K562 (cell line): Measurements from ENCODE around the gene AMDHD2. TPM values are rescaled to one million over a fixed set of nuclear protein-coding genes. Genes with fewer than 3 reads are reported as not detected.
A peak's percentile ranks its signal among the peaks of the same experiment; 100 is the strongest.

Experiments
- ARID1B ChIP-seq: fragments of 450-650 bp; IDR thresholded peaks from 2 replicates; pipeline ENCODE4 v1.6.1; 2016; ENCODE audit warnings: antibody characterized with exemption, mild to moderate bottlenecking, inconsistent platforms
- ATF7 ChIP-seq: fragments of 450-650 bp; IDR thresholded peaks from 2 replicates; pipeline ENCODE4 v1.7.1; 2014; ENCODE audit warnings: mild to moderate bottlenecking, moderate library complexity
- CBFA2T3 ChIP-seq: fragments of 450-650 bp; IDR thresholded peaks from 2 replicates; pipeline ENCODE4 v1.6.1; 2017
- EP300 ChIP-seq: IDR thresholded peaks from 2 replicates; pipeline ENCODE4 v1.6.1; 2012; ENCODE audit warnings: low read length, improper control_type of control experiment
- HDAC2 ChIP-seq: fragments of 450-650 bp; IDR thresholded peaks from 2 replicates; pipeline ENCODE4 v1.6.1; 2016; ENCODE audit warnings: mild to moderate bottlenecking
- JUND ChIP-seq, 2 experiments: IDR thresholded peaks; 2 replicates in 1 of 2; 3 replicates in 1 of 2; pipeline ENCODE4 v1.6.1; 2011; ENCODE audit warnings: borderline replicate concordance in 2 of 2, low read depth in 2 of 2, low read length in 2 of 2, improper control_type of control experiment in 1 of 2, missing biosample characterization in 1 of 2, missing genetic modification characterization in 1 of 2, missing genetic modification reagents in 1 of 2
- MAZ ChIP-seq, 2 experiments: fragments of 450-650 bp in 1 of 2; sonication (generic) in 1 of 2; formaldehyde crosslinking; IDR thresholded peaks in 1 of 2; conservative IDR thresholded peaks in 1 of 2; 2 replicates each; pipeline versions ENCODE4 v1.4.0 to v1.5.0; 2020; ENCODE audit warnings: mild to moderate bottlenecking in 1 of 2, missing genetic modification reagents in 1 of 2
- MTA3 ChIP-seq: fragments of 450-650 bp; formaldehyde crosslinking; IDR thresholded peaks from 2 replicates; pipeline ENCODE4 v1.6.1; 2017; ENCODE audit warnings: mild to moderate bottlenecking, borderline replicate concordance
- NUFIP1 ChIP-seq: fragments of 450-650 bp; IDR thresholded peaks from 2 replicates; pipeline ENCODE4 v1.6.1; 2018; ENCODE audit not compliant: partially characterized antibody
- TRIM24 ChIP-seq, 2 experiments: fragments of 450-650 bp; IDR thresholded peaks; 2 replicates each; pipeline ENCODE4 v1.6.1; 2016
- ZBTB7A ChIP-seq: IDR thresholded peaks from 2 replicates; pipeline ENCODE4 v1.6.1; 2011; ENCODE audit warnings: low read depth, mild to moderate bottlenecking, low read length, moderate library complexity, borderline replicate concordance; ENCODE audit not compliant: control insufficient read depth
- ZNF589 ChIP-seq: fragments of 200-800 bp; sonication (Bioruptor generic); IDR thresholded peaks from 2 replicates; pipeline ENCODE4 v1.6.1; 2016; ENCODE audit warnings: low read depth, missing genetic modification characterization, missing compliant biosample characterization
- polyA plus RNA-seq, 8 experiments: library from polyadenylated mRNA; depleted of rRNA in 4 of 8; stranded (reverse) in 5 of 8; unstranded in 3 of 8; fragments of >200 nt; fragmentation: Nextera tagmentation in 2 of 8; fragmentation: Illumina TruSeq in 1 of 8; extraction: Ambion mirVana in 2 of 8; extraction: Trizol in 1 of 8; gene quantifications; 2 replicates each; pipeline versions ENCODE4 v1.2.1 to v1.2.3, GENCODE V29; 2011 to 2014; ENCODE audit warnings: inconsistent platforms in 1 of 8, missing spikeins in 1 of 8
- total RNA-seq, 7 experiments: library from RNA; depleted of rRNA in 6 of 7; stranded (reverse); fragments of >200 nt in 6 of 7; fragmentation: Illumina TruSeq in 2 of 7; extraction: Trizol in 2 of 7; gene quantifications; 2 replicates each; pipeline versions ENCODE4 v1.2.1 to v1.2.3, GENCODE V29; 2011 to 2021; ENCODE audit warnings: low replicate concordance in 1 of 7
- TF ChIP-seq, protein P1 (sequence below): fragments of 200-600 bp; sonication (generic); IDR thresholded peaks from one replicate; pipeline ENCODE4 v1.6.1; 2012; ENCODE audit warnings: mild to moderate bottlenecking, low read depth, low read length, inconsistent platforms
- TF ChIP-seq, protein P2 (sequence below): IDR thresholded peaks from 2 replicates; pipeline ENCODE4 v1.6.1; 2011; ENCODE audit not compliant: insufficient read length; ENCODE audit errors: extremely low read depth
- TF ChIP-seq, protein P3 (sequence below): fragments of 450-650 bp; IDR thresholded peaks from 2 replicates; pipeline ENCODE4 v1.6.1; 2016

The AMDHD2 gene
- total and polyA plus RNA-seq, 9 of the 15 experiments (the other 6 are each of a cell fraction or from before 2014, with no cell fraction given) = 0.38 to 56.9 (median 18.3) TPM; not detected in 1

DNA sequence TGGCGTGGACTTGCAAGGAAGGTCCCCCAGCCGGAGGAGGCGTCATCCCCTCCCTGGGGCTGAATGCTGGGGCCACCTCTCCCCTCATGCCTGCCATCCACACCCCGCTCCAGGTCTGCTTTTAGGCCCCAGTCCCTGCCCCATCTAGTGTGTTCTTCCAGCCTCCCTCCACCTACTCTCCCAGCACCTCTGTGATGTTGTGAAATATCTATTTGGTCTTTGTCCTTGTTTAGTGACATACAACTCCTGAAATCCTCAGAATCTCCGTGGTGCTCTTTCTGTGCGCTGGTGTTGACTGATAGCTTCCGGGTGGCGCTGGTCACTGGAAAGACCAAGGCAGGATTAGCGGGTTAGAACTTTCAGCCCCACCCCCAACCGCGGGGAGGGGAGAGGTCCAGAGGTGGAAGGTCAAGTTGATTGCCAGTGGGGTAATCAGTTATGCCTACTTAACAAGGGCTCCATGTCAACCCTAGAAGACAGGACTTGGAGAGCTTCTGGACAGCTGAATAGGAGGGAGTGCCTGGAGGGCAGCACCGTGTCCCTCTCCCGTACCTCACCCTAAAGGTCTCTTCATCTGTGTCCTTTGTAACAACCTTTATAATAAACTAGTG, 35.2 kb upstream of the AMDHD2 start (continued):
- TF ChIP-seq JUND (IDR thresholded peaks at IDR 0.05; ENCODE audit: borderline replicate concordance, low read depth, low read length) (peak; percentile 26; the same call in 1 of the 2 replicates), JUND (tag; IDR thresholded peaks at IDR 0.05; ENCODE audit: borderline replicate concordance, low read depth, low read length) (no peak), ZBTB7A (0 out of 2 replicates have a peak, but pooled peaks have one; percentile 30), CBFA2T3 (peak; percentile 38), MTA3 (0 out of 2 replicates have a peak, but pooled peaks have one; percentile 16), ZNF589 (CRISPR knock-in tag) (0 out of 2 replicates have a peak, but pooled peaks have one; percentile 31), ARID1B (peak; percentile 33), EP300 (peak; percentile 49), ATF7 (no peak), TRIM24 (IDR thresholded peaks at IDR 0.05) (0 out of 4 replicates have a peak, but pooled peaks of 1 of the 2 experiments have one; percentile 16), HDAC2 (peak; percentile 54; the same call in 1 of the 2 replicates), NUFIP1 (no peak), MAZ (CRISPR knock-in tag; conservative IDR thresholded peaks at IDR 0.05 in 1 of 2, IDR thresholded peaks at IDR 0.05 in 1 of 2) (peak in 1 of 2 experiments; percentile 60; a peak in 2 of 4 replicates)
- TF ChIP-seq, protein P1, sequence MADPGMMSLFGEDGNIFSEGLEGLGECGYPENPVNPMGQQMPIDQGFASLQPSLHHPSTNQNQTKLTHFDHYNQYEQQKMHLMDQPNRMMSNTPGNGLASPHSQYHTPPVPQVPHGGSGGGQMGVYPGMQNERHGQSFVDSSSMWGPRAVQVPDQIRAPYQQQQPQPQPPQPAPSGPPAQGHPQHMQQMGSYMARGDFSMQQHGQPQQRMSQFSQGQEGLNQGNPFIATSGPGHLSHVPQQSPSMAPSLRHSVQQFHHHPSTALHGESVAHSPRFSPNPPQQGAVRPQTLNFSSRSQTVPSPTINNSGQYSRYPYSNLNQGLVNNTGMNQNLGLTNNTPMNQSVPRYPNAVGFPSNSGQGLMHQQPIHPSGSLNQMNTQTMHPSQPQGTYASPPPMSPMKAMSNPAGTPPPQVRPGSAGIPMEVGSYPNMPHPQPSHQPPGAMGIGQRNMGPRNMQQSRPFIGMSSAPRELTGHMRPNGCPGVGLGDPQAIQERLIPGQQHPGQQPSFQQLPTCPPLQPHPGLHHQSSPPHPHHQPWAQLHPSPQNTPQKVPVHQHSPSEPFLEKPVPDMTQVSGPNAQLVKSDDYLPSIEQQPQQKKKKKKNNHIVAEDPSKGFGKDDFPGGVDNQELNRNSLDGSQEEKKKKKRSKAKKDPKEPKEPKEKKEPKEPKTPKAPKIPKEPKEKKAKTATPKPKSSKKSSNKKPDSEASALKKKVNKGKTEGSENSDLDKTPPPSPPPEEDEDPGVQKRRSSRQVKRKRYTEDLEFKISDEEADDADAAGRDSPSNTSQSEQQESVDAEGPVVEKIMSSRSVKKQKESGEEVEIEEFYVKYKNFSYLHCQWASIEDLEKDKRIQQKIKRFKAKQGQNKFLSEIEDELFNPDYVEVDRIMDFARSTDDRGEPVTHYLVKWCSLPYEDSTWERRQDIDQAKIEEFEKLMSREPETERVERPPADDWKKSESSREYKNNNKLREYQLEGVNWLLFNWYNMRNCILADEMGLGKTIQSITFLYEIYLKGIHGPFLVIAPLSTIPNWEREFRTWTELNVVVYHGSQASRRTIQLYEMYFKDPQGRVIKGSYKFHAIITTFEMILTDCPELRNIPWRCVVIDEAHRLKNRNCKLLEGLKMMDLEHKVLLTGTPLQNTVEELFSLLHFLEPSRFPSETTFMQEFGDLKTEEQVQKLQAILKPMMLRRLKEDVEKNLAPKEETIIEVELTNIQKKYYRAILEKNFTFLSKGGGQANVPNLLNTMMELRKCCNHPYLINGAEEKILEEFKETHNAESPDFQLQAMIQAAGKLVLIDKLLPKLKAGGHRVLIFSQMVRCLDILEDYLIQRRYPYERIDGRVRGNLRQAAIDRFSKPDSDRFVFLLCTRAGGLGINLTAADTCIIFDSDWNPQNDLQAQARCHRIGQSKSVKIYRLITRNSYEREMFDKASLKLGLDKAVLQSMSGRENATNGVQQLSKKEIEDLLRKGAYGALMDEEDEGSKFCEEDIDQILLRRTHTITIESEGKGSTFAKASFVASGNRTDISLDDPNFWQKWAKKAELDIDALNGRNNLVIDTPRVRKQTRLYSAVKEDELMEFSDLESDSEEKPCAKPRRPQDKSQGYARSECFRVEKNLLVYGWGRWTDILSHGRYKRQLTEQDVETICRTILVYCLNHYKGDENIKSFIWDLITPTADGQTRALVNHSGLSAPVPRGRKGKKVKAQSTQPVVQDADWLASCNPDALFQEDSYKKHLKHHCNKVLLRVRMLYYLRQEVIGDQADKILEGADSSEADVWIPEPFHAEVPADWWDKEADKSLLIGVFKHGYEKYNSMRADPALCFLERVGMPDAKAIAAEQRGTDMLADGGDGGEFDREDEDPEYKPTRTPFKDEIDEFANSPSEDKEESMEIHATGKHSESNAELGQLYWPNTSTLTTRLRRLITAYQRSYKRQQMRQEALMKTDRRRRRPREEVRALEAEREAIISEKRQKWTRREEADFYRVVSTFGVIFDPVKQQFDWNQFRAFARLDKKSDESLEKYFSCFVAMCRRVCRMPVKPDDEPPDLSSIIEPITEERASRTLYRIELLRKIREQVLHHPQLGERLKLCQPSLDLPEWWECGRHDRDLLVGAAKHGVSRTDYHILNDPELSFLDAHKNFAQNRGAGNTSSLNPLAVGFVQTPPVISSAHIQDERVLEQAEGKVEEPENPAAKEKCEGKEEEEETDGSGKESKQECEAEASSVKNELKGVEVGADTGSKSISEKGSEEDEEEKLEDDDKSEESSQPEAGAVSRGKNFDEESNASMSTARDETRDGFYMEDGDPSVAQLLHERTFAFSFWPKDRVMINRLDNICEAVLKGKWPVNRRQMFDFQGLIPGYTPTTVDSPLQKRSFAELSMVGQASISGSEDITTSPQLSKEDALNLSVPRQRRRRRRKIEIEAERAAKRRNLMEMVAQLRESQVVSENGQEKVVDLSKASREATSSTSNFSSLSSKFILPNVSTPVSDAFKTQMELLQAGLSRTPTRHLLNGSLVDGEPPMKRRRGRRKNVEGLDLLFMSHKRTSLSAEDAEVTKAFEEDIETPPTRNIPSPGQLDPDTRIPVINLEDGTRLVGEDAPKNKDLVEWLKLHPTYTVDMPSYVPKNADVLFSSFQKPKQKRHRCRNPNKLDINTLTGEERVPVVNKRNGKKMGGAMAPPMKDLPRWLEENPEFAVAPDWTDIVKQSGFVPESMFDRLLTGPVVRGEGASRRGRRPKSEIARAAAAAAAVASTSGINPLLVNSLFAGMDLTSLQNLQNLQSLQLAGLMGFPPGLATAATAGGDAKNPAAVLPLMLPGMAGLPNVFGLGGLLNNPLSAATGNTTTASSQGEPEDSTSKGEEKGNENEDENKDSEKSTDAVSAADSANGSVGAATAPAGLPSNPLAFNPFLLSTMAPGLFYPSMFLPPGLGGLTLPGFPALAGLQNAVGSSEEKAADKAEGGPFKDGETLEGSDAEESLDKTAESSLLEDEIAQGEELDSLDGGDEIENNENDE = no peak
- TF ChIP-seq, protein P2, sequence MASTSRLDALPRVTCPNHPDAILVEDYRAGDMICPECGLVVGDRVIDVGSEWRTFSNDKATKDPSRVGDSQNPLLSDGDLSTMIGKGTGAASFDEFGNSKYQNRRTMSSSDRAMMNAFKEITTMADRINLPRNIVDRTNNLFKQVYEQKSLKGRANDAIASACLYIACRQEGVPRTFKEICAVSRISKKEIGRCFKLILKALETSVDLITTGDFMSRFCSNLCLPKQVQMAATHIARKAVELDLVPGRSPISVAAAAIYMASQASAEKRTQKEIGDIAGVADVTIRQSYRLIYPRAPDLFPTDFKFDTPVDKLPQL = no peak
- TF ChIP-seq, protein P3, sequence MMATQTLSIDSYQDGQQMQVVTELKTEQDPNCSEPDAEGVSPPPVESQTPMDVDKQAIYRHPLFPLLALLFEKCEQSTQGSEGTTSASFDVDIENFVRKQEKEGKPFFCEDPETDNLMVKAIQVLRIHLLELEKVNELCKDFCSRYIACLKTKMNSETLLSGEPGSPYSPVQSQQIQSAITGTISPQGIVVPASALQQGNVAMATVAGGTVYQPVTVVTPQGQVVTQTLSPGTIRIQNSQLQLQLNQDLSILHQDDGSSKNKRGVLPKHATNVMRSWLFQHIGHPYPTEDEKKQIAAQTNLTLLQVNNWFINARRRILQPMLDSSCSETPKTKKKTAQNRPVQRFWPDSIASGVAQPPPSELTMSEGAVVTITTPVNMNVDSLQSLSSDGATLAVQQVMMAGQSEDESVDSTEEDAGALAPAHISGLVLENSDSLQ = peak; percentile 64
